LoVo (cell line): ENCODE results near the gene PHACTR2.
"Not testable (repeated sequence)": the region's sequence is repeated elsewhere in the genome, so short reads cannot be mapped to it uniquely, and the experiment has no call there.

ENCODE experiments used
- DNase-seq: peaks from one replicate; pipeline ENCODE4 v3.0.0-alpha.2; 2016; ENCODE audit warnings: low spot score

The PHACTR2 gene

GRCh38 chr6:143863771-143864170, 186.0 kb downstream of the PHACTR2 start:
- DNase-seq: no peak

GRCh38 chr6:143864234-143864633, 186.5 kb downstream of the PHACTR2 start, which contains the start of gene ZC2HC1B:
Gene ZC2HC1B (plus strand): TSS chr6:143864474. CDS start chr6:143864540, 66 bp downstream.
- no peak for DNase-seq

- DNase-seq: no peak
Measured at GRCh38 chr6:143867236-143867635, 189.5 kb downstream of the PHACTR2 start.

GRCh38 chr6:143868808-143869207, 191.0 kb downstream of the PHACTR2 start:
- DNase-seq: not testable (repeated sequence)

GRCh38 chr6:143871202-143871730, 193.5 kb downstream of the PHACTR2 start:
- not testable (repeated sequence) for DNase-seq

- DNase-seq: no peak
Measured at GRCh38 chr6:143872201-143872600, 194.4 kb downstream of the PHACTR2 start.

- DNase-seq: not testable (repeated sequence)
Measured at GRCh38 chr6:143873600-143873999, 195.8 kb downstream of the PHACTR2 start.

- not testable (repeated sequence) for DNase-seq
Measured at GRCh38 chr6:143874503-143874902, 196.7 kb downstream of the PHACTR2 start.

GRCh38 chr6:143877584-143878271, 200.0 kb downstream of the PHACTR2 start:
- DNase-seq: no peak

GRCh38 chr6:143878272-143878760, 200.6 kb downstream of the PHACTR2 start:
- peak; percentile 8 for DNase-seq

- no peak for DNase-seq
Measured at GRCh38 chr6:143880412-143880811, 202.6 kb downstream of the PHACTR2 start.
